ENCODE measurements around the gene SEMA4A.
A peak's percentile ranks its signal among the peaks of the same experiment; 100 is the strongest.

SEMA4A gene

GRCh38 chr1:156153362-156153761, at the start of gene SEMA4A:
SEMA4A (plus strand) TSS chr1:156153585; CDS start chr1:156154579, 994 bp downstream.
- H3K27me3 ChIP-seq (ENCODE audit: control insufficient read depth, insufficient read depth, low read length), result no peaks in the 10 kb centered on the region
- H3K9me3 ChIP-seq (ENCODE audit: control insufficient read depth, insufficient read depth, low read depth, low read length), result no peaks in the 10 kb centered on the region
- H3K4me1 ChIP-seq (ENCODE audit: control insufficient read depth, insufficient read depth, low read length), result peaks cover 48% of the 10 kb centered on the region
- no peaks in the 10 kb centered on the region for H3K36me3 ChIP-seq (ENCODE audit: control insufficient read depth, insufficient read depth, low read length)
- no peak within 1 kb of the TSS for H3K27ac ChIP-seq (ENCODE audit: low read depth, low read length)
- no peak within 1 kb of the TSS for H3K4me3 ChIP-seq (ENCODE audit: low read depth, low read length)
- peak within 1 kb of the TSS; percentile 20 for H3K9ac ChIP-seq (ENCODE audit: low read length)

- H3K27me3 ChIP-seq (ENCODE audit: control insufficient read depth, insufficient read depth, low read length), result no peaks in the 10 kb centered on the region
- no peak overlapping the region for H3K27ac ChIP-seq (ENCODE audit: low read depth, low read length)
- H3K9ac ChIP-seq (ENCODE audit: low read length), result peak overlapping the region; percentile 60
- H3K36me3 ChIP-seq (ENCODE audit: control insufficient read depth, insufficient read depth, low read length), result no peaks in the 10 kb centered on the region
- peaks cover 70% of the 10 kb centered on the region for H3K4me1 ChIP-seq (ENCODE audit: control insufficient read depth, insufficient read depth, low read length)
- no peaks in the 10 kb centered on the region for H3K9me3 ChIP-seq (ENCODE audit: control insufficient read depth, insufficient read depth, low read depth, low read length)
- peak overlapping the region; percentile 5; the same call in 1 of the 2 replicates for H3K4me3 ChIP-seq (ENCODE audit: low read depth, low read length)
Observed at GRCh38 chr1:156104065-156104810, 49.1 kb upstream of the SEMA4A start.

GRCh38 chr1:156104861-156105832, 48.2 kb upstream of the SEMA4A start:
- Histone ChIP-seq H3K27me3 (ENCODE audit: control insufficient read depth, insufficient read depth, low read length) (no peaks in the 10 kb centered on the region), H3K4me3 (ENCODE audit: low read depth, low read length) (peak overlapping the region; percentile 67), H3K9me3 (ENCODE audit: control insufficient read depth, insufficient read depth, low read depth, low read length) (no peaks in the 10 kb centered on the region), H3K9ac (ENCODE audit: low read length) (peak overlapping the region; percentile 98), H3K4me1 (ENCODE audit: control insufficient read depth, insufficient read depth, low read length) (peaks cover 68% of the 10 kb centered on the region), H3K27ac (ENCODE audit: low read depth, low read length) (peak overlapping the region; percentile 95; the same call in 1 of the 2 replicates), H3K36me3 (ENCODE audit: control insufficient read depth, insufficient read depth, low read length) (no peaks in the 10 kb centered on the region)

- Histone ChIP-seq H3K27me3 (ENCODE audit: control insufficient read depth, insufficient read depth, low read length) (no peaks in the 10 kb centered on the region), H3K27ac (ENCODE audit: low read depth, low read length) (peak overlapping the region; percentile 35; the same call in 1 of the 2 replicates), H3K4me3 (ENCODE audit: low read depth, low read length) (peak overlapping the region; percentile 46), H3K9me3 (ENCODE audit: control insufficient read depth, insufficient read depth, low read depth, low read length) (no peaks in the 10 kb centered on the region), H3K36me3 (ENCODE audit: control insufficient read depth, insufficient read depth, low read length) (no peaks in the 10 kb centered on the region), H3K4me1 (ENCODE audit: control insufficient read depth, insufficient read depth, low read length) (peaks cover 56% of the 10 kb centered on the region), H3K9ac (ENCODE audit: low read length) (peak overlapping the region; percentile 67)
Observed at GRCh38 chr1:156106624-156107488, 46.5 kb upstream of the SEMA4A start.

- Histone ChIP-seq H3K27ac (ENCODE audit: low read depth, low read length) (no peak overlapping the region), H3K27me3 (ENCODE audit: control insufficient read depth, insufficient read depth, low read length) (no peaks in the 10 kb centered on the region), H3K4me3 (ENCODE audit: low read depth, low read length) (no peak overlapping the region), H3K9me3 (ENCODE audit: control insufficient read depth, insufficient read depth, low read depth, low read length) (no peaks in the 10 kb centered on the region), H3K36me3 (ENCODE audit: control insufficient read depth, insufficient read depth, low read length) (no peaks in the 10 kb centered on the region), H3K9ac (ENCODE audit: low read length) (no peak overlapping the region), H3K4me1 (ENCODE audit: control insufficient read depth, insufficient read depth, low read length) (peaks cover 51% of the 10 kb centered on the region)
Observed at GRCh38 chr1:156108057-156108456, 45.3 kb upstream of the SEMA4A start.

- peaks cover 51% of the 10 kb centered on the region for H3K4me1 ChIP-seq (ENCODE audit: control insufficient read depth, insufficient read depth, low read length)
Observed at GRCh38 chr1:156108664-156109241, 44.6 kb upstream of the SEMA4A start.

GRCh38 chr1:156110252-156110651, 43.1 kb upstream of the SEMA4A start:
- Histone ChIP-seq H3K9me3 (ENCODE audit: control insufficient read depth, insufficient read depth, low read depth, low read length) (no peaks in the 10 kb centered on the region), H3K36me3 (ENCODE audit: control insufficient read depth, insufficient read depth, low read length) (no peaks in the 10 kb centered on the region), H3K4me1 (ENCODE audit: control insufficient read depth, insufficient read depth, low read length) (peaks cover 42% of the 10 kb centered on the region), H3K4me3 (ENCODE audit: low read depth, low read length) (no peak overlapping the region), H3K27ac (ENCODE audit: low read depth, low read length) (no peak overlapping the region), H3K9ac (ENCODE audit: low read length) (no peak overlapping the region), H3K27me3 (ENCODE audit: control insufficient read depth, insufficient read depth, low read length) (no peaks in the 10 kb centered on the region)

More at GRCh38 chr1:156108664-156109241, 44.6 kb upstream of the SEMA4A start:
- H3K4me3 ChIP-seq (ENCODE audit: low read depth, low read length), result no peak overlapping the region
- H3K9me3 ChIP-seq (ENCODE audit: control insufficient read depth, insufficient read depth, low read depth, low read length), result no peaks in the 10 kb centered on the region
- H3K27me3 ChIP-seq (ENCODE audit: control insufficient read depth, insufficient read depth, low read length), result no peaks in the 10 kb centered on the region
- no peak overlapping the region for H3K27ac ChIP-seq (ENCODE audit: low read depth, low read length)
- no peaks in the 10 kb centered on the region for H3K36me3 ChIP-seq (ENCODE audit: control insufficient read depth, insufficient read depth, low read length)
- no peak overlapping the region for H3K9ac ChIP-seq (ENCODE audit: low read length)

GRCh38 chr1:156111355-156111962, 41.9 kb upstream of the SEMA4A start:
- Histone ChIP-seq H3K9me3 (ENCODE audit: control insufficient read depth, insufficient read depth, low read depth, low read length) (no peaks in the 10 kb centered on the region), H3K36me3 (ENCODE audit: control insufficient read depth, insufficient read depth, low read length) (no peaks in the 10 kb centered on the region), H3K4me1 (ENCODE audit: control insufficient read depth, insufficient read depth, low read length) (peaks cover 35% of the 10 kb centered on the region), H3K9ac (ENCODE audit: low read length) (no peak overlapping the region), H3K27ac (ENCODE audit: low read depth, low read length) (no peak overlapping the region), H3K4me3 (ENCODE audit: low read depth, low read length) (no peak overlapping the region), H3K27me3 (ENCODE audit: control insufficient read depth, insufficient read depth, low read length) (no peaks in the 10 kb centered on the region)

GRCh38 chr1:156112276-156113137, 40.9 kb upstream of the SEMA4A start:
- no peak overlapping the region for H3K9ac ChIP-seq (ENCODE audit: low read length)
- H3K27ac ChIP-seq (ENCODE audit: low read depth, low read length), result no peak overlapping the region

More at GRCh38 chr1:156112276-156113137, 40.9 kb upstream of the SEMA4A start:
- Histone ChIP-seq H3K27me3 (ENCODE audit: control insufficient read depth, insufficient read depth, low read length) (no peaks in the 10 kb centered on the region), H3K4me3 (ENCODE audit: low read depth, low read length) (no peak overlapping the region), H3K4me1 (ENCODE audit: control insufficient read depth, insufficient read depth, low read length) (peaks cover 27% of the 10 kb centered on the region), H3K9me3 (ENCODE audit: control insufficient read depth, insufficient read depth, low read depth, low read length) (no peaks in the 10 kb centered on the region), H3K36me3 (ENCODE audit: control insufficient read depth, insufficient read depth, low read length) (no peaks in the 10 kb centered on the region)
